ENCODE data around the gene UCK2. TPM values are rescaled to one million over a fixed set of nuclear protein-coding genes. Genes with fewer than 3 reads are reported as not detected.

The UCK2 gene
- total and polyA plus RNA-seq, 10 of the 15 experiments (the other 5 are each of a cell fraction or from before 2014, with no cell fraction given): 55.3 to 106 (median 84.9) TPM

- TF ChIP-seq REST (IDR thresholded peaks at IDR 0.05; ENCODE audit: low read depth, low read length): no peak
Measured at GRCh38 chr1:165945911-165946310, 118.5 kb downstream of the UCK2 start (continued).

- ATAC-seq (no peak), FAIRE-seq (no peak), DNase-seq (ENCODE audit: low read depth, low spot score) (no peak)
- ChIA-PET SMC1A (ENCODE audit: uncharacterized antibody, unreplicated experiment) (no interaction called here), RAD21 (ENCODE audit: unreplicated experiment) (no interaction called here), POLR2A (no interaction called here), CTCF (interaction anchor here (1.6 kb wide), 1 partner anchor 19 kb away, joined by 6 read pairs; no protein-coding TSS in a partner anchor)
- H4K20me1 ChIP-seq (ENCODE audit: control insufficient read depth, insufficient read depth): no peaks in the 10 kb centered on the region
- no peak overlapping the region for H3K9ac ChIP-seq (ENCODE audit: control insufficient read depth, insufficient read depth, low read length)
- H3K4me3 ChIP-seq: no peak overlapping the region
- H3K4me1 ChIP-seq (ENCODE audit: control insufficient read depth, insufficient read depth, low read length): no peaks in the 10 kb centered on the region
- intact Hi-C loops (cut with micrococcal nuclease; ENCODE audit: unreplicated experiment) (no loop called here), in situ Hi-C loops (cut with MboI) (no loop called here)
- no peaks in the 10 kb centered on the region for H3K9me3 ChIP-seq (replicated peaks; ENCODE audit: control insufficient read depth, insufficient read depth, low read length)
- H3K36me3 ChIP-seq (ENCODE audit: control insufficient read depth in 2 of 2, insufficient read depth in 2 of 2, low read length in 1 of 2): no peaks in the 10 kb centered on the region
- 51% methylated on average over 6 of the region's 6 CpGs for WGBS (ENCODE audit: insufficient coverage, insufficient replicate concordance, low lambda C conversion rate, missing lambda C conversion rate)
- no peaks in the 10 kb centered on the region for H3K79me2 ChIP-seq (ENCODE audit: control insufficient read depth, insufficient read depth, low read length)
- H3K27ac ChIP-seq (ENCODE audit: control insufficient read depth, insufficient read depth): no peak overlapping the region
- H3K27me3 ChIP-seq (replicated peaks in 1 of 2; ENCODE audit: control insufficient read depth in 2 of 2, insufficient read depth in 2 of 2, low read length in 1 of 2): no peaks in the 10 kb centered on the region
- H2AFZ ChIP-seq (ENCODE audit: control insufficient read depth, low read depth, low read length): no peak overlapping the region
- BruUV-seq (replicated peaks): no TSS peak
- H3K4me2 ChIP-seq (ENCODE audit: control insufficient read depth, insufficient read depth): no peak overlapping the region
- TF ChIP-seq KAT2A (conservative IDR thresholded peaks at IDR 0.05; ENCODE audit: control insufficient read depth, low read depth, low read length): no peak
- TF ChIP-seq SMC3 (IDR thresholded peaks at IDR 0.05; ENCODE audit: borderline replicate concordance, low read length): no peak
- no peak for TF ChIP-seq NFYB (IDR thresholded peaks at IDR 0.05; ENCODE audit: insufficient read depth, low read depth, low read length)
- no peak for TF ChIP-seq RELB (IDR thresholded peaks at IDR 0.05; ENCODE audit: low read depth)
- no peak for TF ChIP-seq CBX3 (IDR thresholded peaks at IDR 0.05; ENCODE audit: borderline replicate concordance, low read depth)
- TF ChIP-seq ESRRA (IDR thresholded peaks at IDR 0.05; ENCODE audit: low read length): no peak
- TF ChIP-seq EZH2 (IDR thresholded peaks at IDR 0.05; ENCODE audit: borderline replicate concordance, control insufficient read depth, low read depth, low read length): no peak
- TF ChIP-seq EP300 (IDR thresholded peaks at IDR 0.05; ENCODE audit: borderline replicate concordance in 1 of 2, control insufficient read depth in 1 of 2, low read depth in 2 of 2, low read length in 2 of 2): no peak
- TF ChIP-seq CBFB (IDR thresholded peaks at IDR 0.05; ENCODE audit: low read depth): no peak
- TF ChIP-seq IRF4 (IDR thresholded peaks at IDR 0.05; ENCODE audit: low read depth, low read length): no peak
- no peak for TF ChIP-seq SP1 (IDR thresholded peaks at IDR 0.05; ENCODE audit: low read depth, low read length)
- TF ChIP-seq PML (IDR thresholded peaks at IDR 0.05; ENCODE audit: low read length): no peak
- TF ChIP-seq DPF2 (IDR thresholded peaks at IDR 0.05): no peak
- no peak for TF ChIP-seq CEBPZ (IDR thresholded peaks at IDR 0.05; ENCODE audit: low read depth, low read length)
Measured at GRCh38 chr1:165947797-165948455, 120.5 kb downstream of the UCK2 start.
